T-helper 17 cell (primary cell): ENCODE data around the gene MRFAP1. TPM values are rescaled to one million over a fixed set of nuclear protein-coding genes. Genes with fewer than 3 reads are reported as not detected.

Experiments
- ATAC-seq: fragments of 150-1000 bp; cut with Tn5 transposase; 2 replicates; pipeline ENCODE4 v1.10.0; 2021; ENCODE audit warnings: mild to moderate bottlenecking, moderate library complexity
- DNase-seq, 3 donors: peaks; one replicate each; pipeline versions ENCODE4 v3.0.0 to v3.0.0-alpha.2; 2020 to 2021
- H3K9me3 ChIP-seq: one replicate; pipeline ENCODE4 v1.7.0; 2013; ENCODE audit warnings: low read length, mild to moderate bottlenecking; ENCODE audit not compliant: control insufficient read depth, poor library complexity, severe bottlenecking
- H3K27ac Mint-ChIP-seq: one replicate; pipeline ENCODE4 v1.8.0; 2022; ENCODE audit warnings: mild to moderate bottlenecking, moderate library complexity, mixed read lengths
- H3K27me3 Mint-ChIP-seq: one replicate; pipeline ENCODE4 v1.8.0; 2022; ENCODE audit warnings: mixed read lengths
- H3K36me3 Mint-ChIP-seq: one replicate; pipeline ENCODE4 v1.8.0; 2022; ENCODE audit warnings: low read depth, mixed read lengths
- H3K4me1 Mint-ChIP-seq: one replicate; pipeline ENCODE4 v1.8.0; 2022; ENCODE audit warnings: mild to moderate bottlenecking, mixed read lengths
- H3K4me3 Mint-ChIP-seq: one replicate; pipeline ENCODE4 v1.8.0; 2022; ENCODE audit warnings: mild to moderate bottlenecking, moderate library complexity, mixed read lengths
- total RNA-seq, 4 donors: library from RNA in 2 of 4; stranded (reverse) in 2 of 4; gene quantifications; one replicate each; pipeline ENCODE4 v1.2.3 and lab custom pipeline; 2022 to 2026

Gene MRFAP1
- 100 to 1,000 TPM; 158 to 163 TPM for total RNA-seq
- total RNA-seq (lab: John Stamatoyannopoulos, UW) = 114 to 193 reads per million in 2 donors

DNA sequence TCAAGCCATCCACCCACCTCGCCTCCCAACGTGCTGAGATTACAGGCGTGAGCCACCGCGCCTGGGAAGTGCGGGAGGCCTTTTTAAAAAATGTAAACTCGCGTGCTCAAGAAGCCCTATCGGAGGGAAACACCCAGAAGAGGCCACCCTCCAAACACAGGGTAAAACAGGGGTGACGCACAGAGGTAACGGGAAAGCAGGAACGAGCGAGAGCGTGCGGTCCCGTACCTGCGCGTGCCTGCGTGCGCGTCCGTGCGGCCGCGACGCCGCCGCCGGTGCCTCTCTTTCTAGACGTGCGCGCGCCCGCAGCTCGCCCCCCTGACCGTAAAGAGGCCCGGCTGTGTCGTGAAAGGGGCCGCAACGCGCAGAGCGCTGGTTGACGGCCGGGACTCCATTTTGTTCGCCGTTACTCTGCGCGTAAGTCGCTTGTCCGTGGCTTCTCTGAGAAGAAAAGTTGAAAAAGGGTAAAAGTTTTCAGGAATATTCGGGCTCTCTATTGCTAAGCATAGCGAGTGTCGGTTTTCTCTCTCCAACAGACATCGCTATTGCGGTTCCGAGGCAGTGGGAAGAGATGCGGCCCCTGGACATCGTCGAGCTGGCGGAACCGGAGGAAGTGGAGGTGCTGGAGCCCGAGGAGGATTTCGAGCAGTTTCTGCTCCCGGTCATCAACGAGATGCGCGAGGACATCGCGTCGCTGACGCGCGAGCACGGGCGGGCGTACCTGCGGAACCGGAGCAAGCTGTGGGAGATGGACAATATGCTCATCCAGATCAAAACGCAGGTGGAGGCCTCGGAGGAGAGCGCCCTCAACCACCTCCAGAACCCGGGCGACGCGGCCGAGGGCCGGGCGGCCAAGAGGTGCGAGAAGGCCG is at the start of gene MRFAP1:
MRFAP1 (plus strand) TSS at position 394 of the 872 bp plus-strand sequence; CDS start at position 572, 178 bp downstream.
- H3K4me3 Mint-ChIP-seq = peak within 1 kb of the TSS; percentile 100
- ATAC-seq (peak; percentile 84), DNase-seq (peak; percentile 91 to 92 (median 91))
- H3K36me3 Mint-ChIP-seq = peaks cover 15% of the 10 kb centered on the region
- H3K27ac Mint-ChIP-seq = peak within 1 kb of the TSS; percentile 100
- peaks cover 35% of the 10 kb centered on the region for H3K4me1 Mint-ChIP-seq
- no peaks in the 10 kb centered on the region for H3K9me3 ChIP-seq
- H3K27me3 Mint-ChIP-seq = no peaks in the 10 kb centered on the region

DNA sequence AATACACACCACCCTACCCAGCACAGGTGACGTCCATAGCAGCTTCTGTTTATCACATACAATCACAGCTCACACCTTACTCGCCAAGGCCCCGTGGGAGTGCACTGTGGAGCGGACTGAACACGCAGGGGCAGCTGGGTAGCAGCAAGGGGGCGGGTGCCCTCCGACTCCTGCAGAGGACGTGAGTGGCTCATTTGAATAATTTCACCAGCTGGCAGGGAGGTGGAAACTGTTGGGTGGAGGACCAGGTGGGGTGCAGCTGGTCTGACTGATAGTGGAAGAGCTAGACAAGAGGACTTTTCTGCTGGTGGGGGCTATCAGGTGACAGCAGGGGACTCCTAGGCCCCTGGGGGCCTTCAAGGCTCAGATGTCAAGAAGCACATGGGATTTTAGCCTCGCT is 49.2 kb upstream of the MRFAP1 start:
- H3K36me3 Mint-ChIP-seq = peaks cover 6% of the 10 kb centered on the region
- H3K27ac Mint-ChIP-seq = no peak overlapping the region
- H3K4me3 Mint-ChIP-seq = no peak overlapping the region

DNA sequence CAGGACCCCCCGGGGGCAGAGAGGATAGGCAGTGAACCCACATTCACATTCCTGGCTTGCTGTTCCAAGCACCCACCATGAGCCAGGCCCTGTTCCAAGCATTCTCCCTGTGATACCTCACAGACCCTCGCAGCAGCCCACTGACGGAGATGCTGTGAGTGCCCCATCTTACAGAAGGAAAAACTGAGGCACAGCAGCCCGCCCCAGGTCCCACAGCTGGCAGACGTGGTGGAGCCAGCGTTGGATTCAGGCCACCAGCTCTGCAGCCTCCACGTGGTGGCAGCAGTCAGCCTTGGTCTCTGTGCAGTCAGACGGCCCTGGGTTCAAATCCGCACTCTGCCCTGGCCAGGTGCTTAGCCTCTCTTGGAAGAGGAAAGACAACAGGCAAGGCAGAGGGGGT is 48.7 kb upstream of the MRFAP1 start:
- Mint-ChIP-seq H3K27me3 (no peaks in the 10 kb centered on the region), H3K27ac (no peak overlapping the region), H3K36me3 (peaks cover 6% of the 10 kb centered on the region), H3K4me1 (peaks cover 2% of the 10 kb centered on the region), H3K4me3 (no peak overlapping the region)
- ATAC-seq (no peak), DNase-seq (no peak)
- H3K9me3 ChIP-seq = no peaks in the 10 kb centered on the region

More for the DNA sequence above, 49.2 kb upstream of the MRFAP1 start:
- peaks cover 3% of the 10 kb centered on the region for H3K4me1 Mint-ChIP-seq
- DNase-seq = no peak
- H3K27me3 Mint-ChIP-seq = no peaks in the 10 kb centered on the region
- peak; percentile 37 for ATAC-seq
- no peaks in the 10 kb centered on the region for H3K9me3 ChIP-seq

DNA sequence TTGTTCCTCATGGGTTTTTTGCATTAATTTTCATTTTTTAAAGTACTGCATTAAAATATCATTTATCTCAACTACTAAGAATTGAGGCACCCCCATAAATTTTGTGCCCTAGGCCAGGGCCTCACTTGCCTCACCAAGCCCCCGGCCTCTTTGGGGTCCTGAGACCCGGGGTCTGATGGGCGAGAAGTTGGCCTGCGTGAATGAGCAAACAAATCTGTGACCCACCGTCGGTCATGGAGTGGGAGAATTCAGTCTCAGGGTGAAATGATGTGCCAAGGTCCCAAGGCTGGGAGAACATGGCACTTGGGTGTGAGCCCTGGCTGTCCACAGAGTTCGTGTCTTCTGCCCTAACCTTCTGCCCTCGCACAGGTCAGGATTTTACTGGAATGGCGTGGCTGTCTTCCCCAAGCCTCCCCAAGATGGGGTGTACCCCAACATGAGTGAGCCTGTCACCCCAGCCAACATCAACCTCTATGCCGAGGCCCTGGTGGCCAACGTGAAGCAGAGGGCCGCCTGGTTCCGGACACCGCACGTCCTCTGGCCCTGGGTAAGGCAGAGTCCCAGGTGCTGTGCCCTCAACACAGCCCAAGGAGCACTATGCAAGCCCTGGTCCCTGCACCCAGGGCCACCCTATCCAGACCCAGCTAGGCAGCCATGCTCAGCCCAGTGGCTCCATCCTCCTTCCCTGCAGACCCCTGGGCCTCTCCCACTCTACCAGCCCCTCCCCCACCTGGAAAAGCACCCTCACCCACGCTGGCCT is 47.5 kb upstream of the MRFAP1 start:
- Mint-ChIP-seq H3K27ac (no peak overlapping the region), H3K4me1 (peaks cover 2% of the 10 kb centered on the region), H3K4me3 (no peak overlapping the region), H3K36me3 (peaks cover 6% of the 10 kb centered on the region), H3K27me3 (no peaks in the 10 kb centered on the region)
- DNase-seq (no peak), ATAC-seq (no peak)
- no peaks in the 10 kb centered on the region for H3K9me3 ChIP-seq

DNA sequence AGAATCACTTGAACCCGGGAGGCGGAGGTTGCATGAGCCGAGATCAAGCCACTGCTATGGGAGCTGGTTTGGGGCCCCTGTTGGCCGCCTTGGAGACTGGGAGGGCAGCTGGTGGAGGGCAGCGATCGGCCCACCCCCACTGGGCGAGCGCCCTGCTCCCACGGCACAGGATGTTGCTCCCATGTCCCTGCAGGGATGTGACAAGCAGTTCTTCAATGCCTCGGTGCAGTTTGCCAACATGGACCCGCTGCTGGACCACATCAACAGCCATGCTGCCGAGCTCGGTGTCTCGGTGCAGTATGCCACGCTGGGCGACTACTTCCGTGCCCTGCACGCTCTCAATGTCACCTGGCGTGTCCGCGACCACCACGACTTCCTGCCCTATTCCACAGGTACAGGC is 46.1 kb upstream of the MRFAP1 start:
- H3K36me3 Mint-ChIP-seq = peaks cover 6% of the 10 kb centered on the region
- H3K4me3 Mint-ChIP-seq = no peak overlapping the region
- ATAC-seq = no peak

DNA sequence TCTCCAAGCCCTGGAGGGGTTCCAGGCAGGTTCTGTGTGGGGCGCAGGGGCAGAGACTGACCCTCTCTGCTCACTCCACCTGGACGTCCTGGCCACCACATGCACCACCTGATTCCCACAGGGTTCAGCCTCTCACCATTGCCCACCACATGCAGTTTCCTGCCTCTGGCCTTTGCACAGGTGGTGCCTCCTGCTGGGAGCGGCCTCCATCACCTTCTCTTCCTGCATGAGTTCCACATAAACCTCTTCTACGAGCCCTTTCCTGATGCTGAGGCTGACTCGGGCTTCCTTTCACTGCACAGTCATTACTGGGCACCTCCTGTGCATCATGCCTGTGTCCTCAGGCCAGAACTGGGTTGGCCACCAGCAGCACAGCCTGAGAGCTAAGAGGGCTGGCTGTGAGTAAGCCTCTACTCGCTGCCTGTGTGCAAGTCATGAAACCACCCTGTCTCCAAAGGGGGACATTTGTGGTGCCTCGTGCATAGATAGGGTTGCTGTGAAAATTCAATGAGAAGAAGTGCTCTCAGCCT is 45.6 kb upstream of the MRFAP1 start:
- peaks cover 2% of the 10 kb centered on the region for H3K4me1 Mint-ChIP-seq
- H3K36me3 Mint-ChIP-seq = peaks cover 6% of the 10 kb centered on the region
- ATAC-seq (no peak), DNase-seq (no peak)
- no peaks in the 10 kb centered on the region for H3K27me3 Mint-ChIP-seq
- peak overlapping the region; percentile 43 for H3K27ac Mint-ChIP-seq
- H3K9me3 ChIP-seq = no peaks in the 10 kb centered on the region
- no peak overlapping the region for H3K4me3 Mint-ChIP-seq

More for the DNA sequence above, 46.1 kb upstream of the MRFAP1 start:
- no peak for DNase-seq
- H3K9me3 ChIP-seq = no peaks in the 10 kb centered on the region
- no peak overlapping the region for H3K27ac Mint-ChIP-seq
- H3K27me3 Mint-ChIP-seq = no peaks in the 10 kb centered on the region
- peaks cover 2% of the 10 kb centered on the region for H3K4me1 Mint-ChIP-seq

DNA sequence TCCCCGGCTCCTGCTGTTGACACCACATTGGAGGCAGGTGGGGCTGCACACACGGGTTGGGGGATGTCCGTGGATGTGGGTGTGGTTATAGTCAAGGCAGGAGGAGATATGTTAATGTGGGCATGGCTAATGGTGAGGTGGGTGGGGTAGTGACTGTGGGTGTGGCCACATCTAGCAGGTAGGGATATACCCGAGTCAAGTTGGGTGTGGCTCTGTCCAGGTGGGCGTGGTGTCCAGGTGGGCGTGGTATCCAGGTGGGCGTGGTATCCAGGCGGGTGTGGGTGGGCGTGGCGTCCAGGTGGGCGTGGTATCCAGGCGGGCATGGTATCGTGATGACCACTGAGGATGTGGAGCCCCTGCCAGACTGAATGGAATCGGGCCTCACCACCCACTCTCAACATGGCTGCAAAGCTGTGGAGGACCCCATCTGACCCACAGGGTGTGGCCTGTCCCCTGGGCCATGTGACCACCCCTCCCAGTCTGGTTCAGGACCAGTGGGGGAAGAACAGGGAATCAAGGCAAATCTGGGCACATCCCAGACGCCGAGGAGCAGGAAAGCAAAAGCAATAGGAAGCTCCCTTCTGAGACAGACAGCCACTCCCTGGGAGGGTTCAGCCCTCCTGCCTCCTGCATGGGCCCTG is 44.5 kb upstream of the MRFAP1 start:
- no peak for DNase-seq
- H3K4me3 Mint-ChIP-seq = no peak overlapping the region
- no peaks in the 10 kb centered on the region for H3K27me3 Mint-ChIP-seq
- peak; percentile 53 for ATAC-seq
- H3K36me3 Mint-ChIP-seq = peaks cover 4% of the 10 kb centered on the region
- peak overlapping the region; percentile 43 for H3K27ac Mint-ChIP-seq
- no peaks in the 10 kb centered on the region for H3K9me3 ChIP-seq
- H3K4me1 Mint-ChIP-seq = no peaks in the 10 kb centered on the region

DNA sequence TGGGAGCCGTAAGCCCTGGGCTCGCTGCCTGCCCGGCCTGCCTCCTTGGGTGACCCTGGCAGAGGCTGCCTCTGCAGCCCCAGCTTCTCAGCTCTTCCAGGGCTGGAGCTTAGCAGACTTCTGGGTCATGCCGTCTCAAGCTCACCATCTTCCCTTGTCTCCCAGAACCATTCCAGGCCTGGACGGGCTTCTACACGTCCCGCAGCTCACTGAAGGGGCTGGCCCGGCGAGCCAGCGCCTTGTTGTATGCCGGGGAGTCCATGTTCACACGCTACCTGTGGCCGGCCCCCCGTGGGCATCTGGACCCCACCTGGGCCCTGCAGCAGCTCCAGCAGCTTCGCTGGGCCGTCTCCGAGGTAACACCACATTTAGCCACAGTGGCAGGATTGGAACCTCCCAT is 43.5 kb upstream of the MRFAP1 start:
- H3K36me3 Mint-ChIP-seq = peaks cover 4% of the 10 kb centered on the region

DNA sequence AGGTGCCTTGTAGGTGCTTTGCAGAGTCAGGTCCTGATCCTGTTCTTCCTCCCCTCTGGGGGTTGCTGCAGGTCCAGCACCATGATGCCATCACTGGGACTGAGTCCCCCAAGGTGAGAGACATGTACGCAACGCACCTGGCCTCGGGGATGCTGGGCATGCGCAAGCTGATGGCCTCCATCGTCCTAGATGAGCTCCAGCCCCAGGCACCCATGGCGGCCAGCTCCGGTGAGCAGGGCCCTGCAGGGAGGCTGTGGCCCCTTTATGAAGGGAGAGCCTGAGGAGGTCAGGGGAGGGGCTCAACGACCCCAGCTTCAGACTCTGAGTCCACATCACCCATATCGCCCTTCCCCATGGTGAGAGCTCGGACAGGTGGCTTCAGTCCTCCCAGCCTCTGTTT is 42.4 kb upstream of the MRFAP1 start:
- no peak overlapping the region for H3K27ac Mint-ChIP-seq
- peaks cover 2% of the 10 kb centered on the region for H3K36me3 Mint-ChIP-seq
- H3K27me3 Mint-ChIP-seq = no peaks in the 10 kb centered on the region
- no peak overlapping the region for H3K4me3 Mint-ChIP-seq
- H3K9me3 ChIP-seq = no peaks in the 10 kb centered on the region
- no peaks in the 10 kb centered on the region for H3K4me1 Mint-ChIP-seq
- ATAC-seq = no peak
- DNase-seq = no peak

More for the DNA sequence above, 43.5 kb upstream of the MRFAP1 start:
- Mint-ChIP-seq H3K4me3 (no peak overlapping the region), H3K27ac (peak overlapping the region; percentile 43), H3K4me1 (no peaks in the 10 kb centered on the region), H3K27me3 (no peaks in the 10 kb centered on the region)
- no peak for DNase-seq
- no peak for ATAC-seq
- H3K9me3 ChIP-seq = no peaks in the 10 kb centered on the region

DNA sequence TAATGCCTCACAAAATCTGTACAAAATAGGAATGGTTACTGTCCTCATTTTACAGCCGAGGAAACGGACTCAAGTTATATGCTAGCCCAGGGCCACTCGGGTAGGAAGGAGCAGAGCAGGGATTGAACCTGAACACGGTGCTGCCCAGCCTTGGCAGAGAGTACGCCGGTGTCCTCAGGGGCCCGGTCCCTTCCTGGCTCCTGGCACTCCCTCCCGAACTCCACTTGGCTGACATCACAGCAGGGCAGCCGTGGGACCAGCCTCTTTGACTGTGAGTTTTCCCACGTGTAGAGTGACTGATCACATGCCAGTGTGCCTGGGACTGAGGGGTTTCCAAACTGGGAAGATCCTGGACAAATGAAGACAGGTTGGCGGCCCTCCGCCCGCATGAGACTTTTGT is 41.8 kb upstream of the MRFAP1 start:
- DNase-seq (no peak), ATAC-seq (no peak)
- Mint-ChIP-seq H3K27me3 (no peaks in the 10 kb centered on the region), H3K4me1 (no peaks in the 10 kb centered on the region), H3K36me3 (peaks cover 5% of the 10 kb centered on the region), H3K4me3 (no peak overlapping the region), H3K27ac (no peak overlapping the region)
- no peaks in the 10 kb centered on the region for H3K9me3 ChIP-seq

DNA sequence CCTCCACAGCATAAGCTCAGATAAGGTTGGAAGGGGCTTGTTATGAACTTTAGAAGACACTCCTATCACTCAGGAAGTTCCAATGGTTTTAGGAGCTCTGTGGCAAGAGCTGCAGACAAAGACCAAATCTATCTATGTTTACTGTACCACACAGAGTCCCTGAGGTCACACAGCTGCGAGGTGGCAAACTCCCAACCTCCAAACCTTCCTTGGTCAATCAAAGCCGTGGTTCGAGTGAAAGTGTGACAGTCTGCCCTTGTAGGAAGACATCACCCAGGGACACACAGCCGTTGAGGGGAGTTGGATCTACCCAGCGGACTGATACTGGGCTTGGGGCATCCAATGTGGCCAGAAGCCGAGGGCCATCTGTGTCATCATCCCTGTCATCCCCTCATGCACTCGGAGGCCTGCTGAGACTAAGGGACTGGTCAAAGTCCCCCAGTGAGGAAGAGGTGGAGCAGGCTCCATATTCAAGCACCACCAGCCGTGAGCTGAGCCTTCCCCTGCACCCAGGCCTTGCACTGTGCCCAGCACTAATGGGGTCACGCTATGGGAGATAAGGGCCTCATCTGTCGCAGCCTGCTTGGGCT is 38.7 kb upstream of the MRFAP1 start:
- H3K4me1 Mint-ChIP-seq = no peaks in the 10 kb centered on the region
- H3K36me3 Mint-ChIP-seq = peaks cover 14% of the 10 kb centered on the region
- no peak for ATAC-seq

DNA sequence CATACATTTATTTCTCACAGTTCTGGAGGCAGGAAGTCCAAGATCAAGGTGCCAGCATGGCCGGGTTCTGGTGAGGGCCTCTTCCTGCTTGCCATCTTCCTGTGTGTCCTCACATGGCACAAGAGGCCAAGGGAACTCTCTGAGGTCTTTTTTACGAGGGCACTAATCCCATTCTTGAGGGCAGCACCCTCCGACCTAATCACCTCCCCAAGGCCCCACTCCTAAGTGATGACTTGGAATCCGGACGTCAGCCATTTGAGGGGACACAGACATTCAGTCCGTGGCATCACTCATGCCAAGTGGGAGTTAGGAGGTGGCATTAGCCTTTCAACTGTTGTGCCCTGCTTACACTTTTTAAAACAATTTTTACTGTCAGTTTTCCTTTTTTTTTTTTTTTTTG is 38.2 kb upstream of the MRFAP1 start:
- Mint-ChIP-seq H3K27me3 (no peaks in the 10 kb centered on the region), H3K36me3 (peaks cover 14% of the 10 kb centered on the region), H3K27ac (no peak overlapping the region), H3K4me1 (no peaks in the 10 kb centered on the region), H3K4me3 (no peak overlapping the region)
- ATAC-seq = no peak
- no peaks in the 10 kb centered on the region for H3K9me3 ChIP-seq
- no peak for DNase-seq

More for the DNA sequence above, 38.7 kb upstream of the MRFAP1 start:
- H3K9me3 ChIP-seq = no peaks in the 10 kb centered on the region
- no peak overlapping the region for H3K4me3 Mint-ChIP-seq
- H3K27me3 Mint-ChIP-seq = no peaks in the 10 kb centered on the region
- no peak for DNase-seq
- H3K27ac Mint-ChIP-seq = no peak overlapping the region
